Measurements from ENCODE around the gene ARHGAP15.

Gene ARHGAP15

DNA sequence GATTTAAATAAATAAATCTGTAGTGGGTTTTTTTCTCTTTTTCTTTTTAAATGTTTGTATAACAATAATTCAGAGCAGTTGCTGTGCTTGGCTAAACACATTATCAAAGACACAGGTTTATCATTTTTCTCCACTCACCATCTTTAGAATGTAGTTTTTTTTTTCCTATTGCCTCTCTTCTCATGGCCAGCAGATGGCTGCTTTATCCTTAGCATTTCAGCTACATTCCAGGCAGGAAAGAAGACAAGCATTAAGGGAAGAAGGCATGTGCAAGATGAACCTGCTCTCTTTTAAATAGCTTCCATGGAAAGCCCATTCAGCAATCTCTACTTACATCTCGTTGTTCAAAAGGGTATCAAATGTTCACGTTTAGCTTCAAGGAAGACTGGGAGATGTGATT is 42.6 kb downstream of the ARHGAP15 start:
- DNase-seq (ENCODE audit: low read depth): no peak

DNA sequence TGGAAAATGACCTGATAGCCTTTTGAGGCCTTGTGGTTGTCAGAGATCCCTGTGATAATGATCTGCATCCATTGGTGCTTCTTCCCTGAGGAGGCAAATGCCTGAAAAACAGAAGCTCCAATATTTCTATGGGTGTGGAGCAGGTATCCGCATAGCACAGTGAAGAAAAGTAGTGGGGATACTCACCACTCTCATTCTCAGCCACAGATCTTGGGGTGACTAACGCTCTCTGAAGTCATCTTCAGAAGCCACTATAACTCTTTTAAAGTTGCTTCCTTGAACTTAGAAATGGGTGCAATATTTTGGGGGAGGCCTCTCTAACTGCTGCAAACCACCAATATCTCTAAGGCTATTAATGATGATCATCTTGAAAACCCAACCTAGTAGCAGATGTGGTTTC is 46.2 kb downstream of the ARHGAP15 start:
- DNase-seq (ENCODE audit: low read depth): peak; percentile 16

DNA sequence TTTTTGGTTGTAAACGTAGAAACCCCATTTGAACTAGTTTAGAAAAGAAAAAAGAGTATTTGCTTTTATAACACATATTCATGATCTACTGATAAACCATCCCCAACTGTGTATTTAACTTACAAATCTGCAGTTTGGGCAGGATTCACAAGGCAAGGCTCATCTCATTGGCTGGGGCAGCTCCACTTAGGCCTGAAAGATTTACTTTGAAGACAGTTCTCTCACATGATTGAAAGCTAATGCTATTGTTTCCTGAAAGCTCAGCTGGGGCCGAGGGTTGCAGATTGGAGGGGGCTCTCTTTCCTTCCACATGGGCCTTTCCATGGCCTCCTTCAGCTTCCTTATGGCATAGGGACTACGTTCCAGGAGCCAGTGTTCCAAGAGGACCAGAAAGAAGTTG is 47.4 kb downstream of the ARHGAP15 start:
- no peak for DNase-seq (ENCODE audit: low read depth)

DNA sequence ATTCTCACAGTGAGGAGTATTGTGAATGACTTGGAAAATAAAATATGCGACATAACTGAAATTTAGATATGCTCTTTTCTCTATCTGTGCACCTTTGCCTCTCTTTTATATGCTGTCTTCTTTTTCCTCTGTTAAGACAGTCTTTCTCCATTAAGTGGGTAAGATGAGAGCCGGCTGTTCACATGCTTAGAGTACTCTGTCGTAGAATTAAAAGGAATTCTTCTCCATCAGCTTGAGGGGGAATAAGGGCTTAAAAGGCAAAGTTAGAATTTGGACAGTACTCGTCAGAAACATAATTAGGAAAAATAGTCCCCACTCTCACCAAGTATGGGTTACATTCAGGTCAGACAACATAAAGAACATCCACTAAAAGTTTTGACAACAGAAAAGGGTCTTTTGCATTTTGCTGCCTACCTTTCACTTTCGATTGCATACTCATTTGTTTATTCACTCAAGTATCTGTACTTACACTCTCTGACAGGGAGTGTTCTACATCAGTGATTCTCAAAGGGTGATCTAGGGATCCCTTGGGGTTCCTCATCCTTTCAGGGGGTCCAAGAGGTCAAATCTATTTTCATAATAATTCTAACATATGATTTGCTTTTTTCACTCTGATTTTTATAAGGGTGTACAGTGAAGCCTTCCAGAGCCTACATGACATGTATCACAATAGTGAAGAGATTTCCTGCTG is 48.0 kb downstream of the ARHGAP15 start:
- DNase-seq (ENCODE audit: low read depth): no peak

DNA sequence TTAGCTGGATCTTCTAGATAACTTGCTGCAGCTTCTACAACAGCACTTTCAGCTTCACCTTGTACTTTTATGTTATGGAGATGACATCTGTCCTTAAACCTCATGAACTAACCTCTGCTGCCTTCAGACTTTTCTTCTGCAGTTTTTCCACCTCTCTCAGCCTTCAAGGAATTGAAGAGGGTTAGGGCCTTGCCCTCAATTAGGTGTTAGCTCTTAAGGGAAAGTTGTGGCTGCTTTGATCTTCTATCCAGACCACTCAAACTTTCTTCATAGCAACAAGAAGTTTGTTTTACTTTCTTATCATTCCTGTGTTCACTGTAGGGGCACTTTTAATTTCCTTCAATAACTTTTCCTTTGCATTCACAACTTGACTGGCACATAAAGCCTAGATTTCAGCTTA is 52.3 kb downstream of the ARHGAP15 start:
- DNase-seq (ENCODE audit: low read depth): no peak

DNA sequence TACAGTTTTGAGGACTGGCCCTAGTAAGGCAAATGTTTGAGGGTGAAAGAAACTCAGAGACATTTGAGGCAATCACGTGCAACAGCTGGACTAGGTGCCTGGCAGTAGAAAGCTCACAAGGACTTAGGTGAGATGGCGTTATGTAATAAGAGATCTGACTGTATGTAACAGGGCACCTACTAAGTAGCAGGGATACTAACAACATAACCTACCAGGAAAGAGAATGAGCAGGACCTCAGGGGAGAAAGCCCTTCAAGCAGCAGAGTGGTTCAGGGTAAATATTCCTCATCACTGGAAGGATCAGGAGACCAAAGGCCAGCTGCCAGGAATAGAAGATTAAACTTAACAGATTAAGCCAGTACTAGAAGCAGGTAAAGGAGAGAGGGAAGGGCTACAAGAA is 53.4 kb downstream of the ARHGAP15 start:
- no peak for DNase-seq (ENCODE audit: low read depth)

DNA sequence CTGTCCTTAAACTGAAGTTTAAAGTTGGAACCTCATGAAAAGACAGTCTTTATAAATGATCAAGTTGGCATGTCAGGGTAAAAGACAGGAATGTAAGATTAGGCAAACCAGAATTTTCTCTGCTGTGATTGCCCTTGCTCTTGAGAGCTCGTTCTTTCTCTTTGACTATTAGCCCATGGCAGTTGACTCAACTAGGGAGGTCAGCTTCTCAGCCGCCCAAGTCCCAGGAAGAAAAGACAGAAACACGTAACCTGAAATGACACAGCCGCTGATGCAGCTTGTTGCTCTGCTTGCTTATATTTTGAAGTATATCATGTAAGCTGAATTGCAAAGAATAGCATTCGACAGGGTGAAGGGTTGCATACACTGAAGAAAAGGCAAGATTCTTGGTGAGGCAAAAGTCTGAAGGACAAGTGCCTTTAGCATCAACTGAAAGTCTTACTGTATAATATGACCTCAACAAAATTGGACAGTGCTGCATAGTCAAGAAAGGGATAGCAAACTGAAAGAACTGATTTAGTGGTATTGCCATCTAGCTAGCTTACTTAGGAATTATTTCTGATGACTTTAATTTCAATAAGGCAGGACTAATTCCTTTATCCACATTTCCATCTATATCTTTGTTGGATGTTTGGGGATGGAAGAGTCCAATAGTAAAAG is 54.7 kb downstream of the ARHGAP15 start:
- no peak for DNase-seq (ENCODE audit: low read depth)

DNA sequence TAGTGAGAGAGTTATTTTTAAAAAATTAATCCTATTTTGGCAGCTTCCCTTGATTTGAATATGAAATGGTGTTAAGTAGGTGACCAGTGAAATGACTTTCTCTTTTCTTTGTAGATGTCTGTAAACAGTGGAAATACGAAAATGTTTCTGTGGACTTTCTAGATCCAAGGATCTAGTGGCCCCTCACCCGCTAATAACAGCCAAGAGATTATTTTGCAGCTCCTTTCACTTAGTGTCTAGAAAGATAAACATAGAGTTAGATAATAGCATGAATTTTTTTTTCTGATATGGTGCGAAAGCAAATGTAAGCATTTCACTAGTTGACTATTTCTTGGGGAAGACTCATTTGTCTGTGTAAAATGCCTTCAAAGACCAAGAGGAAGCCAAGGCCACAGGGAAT is 57.7 kb downstream of the ARHGAP15 start:
- no peak for DNase-seq (ENCODE audit: low read depth)

DNA sequence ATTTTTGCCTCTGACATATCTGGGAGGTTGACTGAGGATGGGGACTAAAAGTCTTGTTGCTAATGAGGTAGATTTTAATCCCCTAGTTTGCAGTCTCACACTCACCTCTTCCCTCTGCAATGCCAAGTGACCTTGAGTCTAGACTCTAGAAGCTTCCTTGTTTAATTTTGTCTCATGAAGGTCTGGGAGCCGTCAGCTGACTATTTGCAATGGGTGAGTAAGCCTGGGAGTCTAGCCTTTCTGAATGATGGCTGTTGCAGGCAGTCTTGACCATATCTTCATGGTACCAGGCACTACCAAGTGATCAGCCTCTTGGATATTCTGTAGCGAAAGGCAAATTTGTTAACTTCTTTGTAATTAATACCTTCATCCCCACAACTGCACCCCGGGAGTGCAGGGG is 61.2 kb downstream of the ARHGAP15 start:
- DNase-seq (ENCODE audit: low read depth): no peak

DNA sequence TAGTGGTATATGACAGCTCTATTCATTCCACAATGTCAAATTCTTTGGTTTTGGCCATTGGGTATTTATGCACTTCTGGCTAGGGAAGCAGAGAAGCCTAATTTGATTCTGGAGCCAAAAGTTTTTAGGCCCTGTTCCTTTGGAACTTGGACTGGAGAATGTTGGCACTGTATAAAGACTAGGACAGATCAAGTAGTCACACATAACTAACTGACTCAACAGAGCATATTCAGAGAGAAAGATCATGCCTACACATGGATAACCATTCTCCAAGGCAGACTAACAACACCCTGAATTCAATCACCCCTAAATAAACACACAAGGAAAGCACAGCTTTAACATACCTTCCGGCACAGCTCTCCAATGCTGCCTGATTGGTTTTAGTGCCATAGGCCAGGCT is 62.9 kb downstream of the ARHGAP15 start:
- no peak for DNase-seq (ENCODE audit: low read depth)

DNA sequence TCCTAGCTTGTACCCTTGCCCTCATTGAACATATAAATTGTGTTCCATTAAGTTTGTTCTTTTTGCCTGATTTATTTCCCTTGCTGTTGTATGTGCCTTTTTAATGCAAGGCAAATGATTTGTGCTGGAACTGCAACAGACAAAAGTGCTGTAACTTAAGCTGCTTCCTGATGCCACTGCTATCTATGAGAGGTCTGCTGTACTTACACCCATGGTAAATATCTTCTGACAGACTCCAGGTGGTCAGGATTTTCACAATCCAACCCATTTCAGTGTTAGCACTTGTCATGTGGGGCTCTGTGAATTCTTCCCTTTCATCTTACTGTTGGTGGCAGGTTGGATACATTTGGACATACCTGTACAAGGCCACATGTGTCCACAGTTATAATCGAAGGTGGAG is 63.5 kb downstream of the ARHGAP15 start:
- no peak for DNase-seq (ENCODE audit: low read depth)

DNA sequence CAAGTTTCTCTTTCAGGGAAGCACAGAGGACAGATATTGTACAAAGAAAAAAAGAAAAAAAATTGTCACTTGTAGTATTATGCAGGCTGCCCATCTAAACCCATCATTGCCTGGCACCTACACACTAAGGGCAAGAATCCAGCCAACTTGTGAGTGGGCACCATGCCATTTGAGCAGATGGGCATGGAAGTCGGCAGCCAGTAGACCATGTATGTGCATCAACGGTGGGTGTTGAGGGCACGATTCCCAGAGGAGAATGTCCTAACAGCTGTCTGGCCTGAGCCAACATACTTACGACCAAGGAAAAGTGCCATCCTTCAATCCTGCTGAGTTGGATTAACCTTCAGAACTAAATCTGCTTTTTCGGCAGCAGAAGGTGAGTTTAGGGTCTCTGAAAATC is 63.9 kb downstream of the ARHGAP15 start:
- no peak for DNase-seq (ENCODE audit: low read depth)

DNA sequence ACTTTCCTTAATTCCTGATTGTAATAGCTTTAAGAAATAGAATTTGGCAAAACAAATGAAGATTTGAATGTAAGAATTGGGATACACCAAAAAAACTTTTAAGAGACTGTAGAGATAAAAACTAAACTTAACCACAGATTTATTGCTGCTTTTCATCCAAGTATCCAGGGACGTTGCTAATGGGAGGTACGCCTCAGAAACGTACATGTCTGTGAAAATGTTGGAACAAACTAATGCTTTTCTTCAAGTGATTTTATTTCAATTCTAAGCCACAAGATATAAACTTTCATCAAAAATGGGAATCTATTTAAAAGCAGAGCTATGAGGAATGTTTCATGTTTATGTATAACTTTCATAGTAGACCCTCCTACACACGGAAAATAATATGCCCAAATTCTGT is 66.3 kb downstream of the ARHGAP15 start:
- DNase-seq (ENCODE audit: low read depth): no peak

DNA sequence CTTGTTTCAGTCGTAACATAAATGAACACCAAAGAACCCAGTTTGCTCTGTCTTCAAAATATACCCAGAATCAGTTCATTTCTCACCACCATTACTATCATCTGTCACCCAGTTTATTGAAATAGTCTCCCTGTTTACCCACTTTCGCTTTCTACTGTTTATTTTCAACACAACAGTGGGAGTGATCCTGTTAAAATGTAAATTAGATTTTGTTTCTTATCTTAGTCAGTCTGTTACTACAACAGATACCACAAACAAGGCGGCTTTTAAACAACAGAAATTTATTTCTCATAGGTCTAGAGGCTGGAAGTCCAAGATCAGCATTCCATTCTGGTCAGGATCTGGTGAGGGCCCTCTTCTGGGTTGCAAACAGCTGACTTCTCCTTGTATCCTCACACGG is 74.8 kb downstream of the ARHGAP15 start:
- DNase-seq (ENCODE audit: low read depth): no peak

DNA sequence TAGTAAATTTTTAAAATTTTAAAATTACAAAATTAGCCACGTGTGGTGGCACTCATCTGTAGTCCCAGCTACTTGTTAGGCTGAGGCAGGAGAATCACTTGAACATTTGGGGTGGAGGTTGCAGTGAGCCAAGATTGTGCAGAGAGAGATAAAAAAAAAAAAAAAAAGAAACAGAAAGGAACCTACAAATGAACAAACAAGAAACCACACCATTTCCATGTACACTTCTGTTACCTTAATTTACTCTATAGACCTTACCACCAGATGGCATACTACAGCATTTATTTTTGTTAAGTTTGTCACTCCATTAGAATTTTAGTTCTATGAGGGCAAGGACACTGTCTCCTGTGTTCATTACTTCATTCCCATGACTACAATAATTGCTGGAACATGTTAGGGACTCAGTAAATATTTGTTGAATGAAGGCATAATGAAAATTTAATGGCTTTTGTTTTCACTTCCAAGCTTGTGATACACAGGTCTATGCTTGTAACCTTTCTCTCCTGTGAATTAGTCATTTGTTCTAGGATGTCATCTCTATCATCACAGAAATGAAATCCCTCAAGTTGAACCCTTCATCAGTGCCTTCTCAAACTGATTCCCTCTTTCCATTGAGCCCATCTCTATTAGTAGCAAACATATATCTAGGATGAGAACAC is 76.0 kb downstream of the ARHGAP15 start:
- DNase-seq (ENCODE audit: low read depth): no peak

DNA sequence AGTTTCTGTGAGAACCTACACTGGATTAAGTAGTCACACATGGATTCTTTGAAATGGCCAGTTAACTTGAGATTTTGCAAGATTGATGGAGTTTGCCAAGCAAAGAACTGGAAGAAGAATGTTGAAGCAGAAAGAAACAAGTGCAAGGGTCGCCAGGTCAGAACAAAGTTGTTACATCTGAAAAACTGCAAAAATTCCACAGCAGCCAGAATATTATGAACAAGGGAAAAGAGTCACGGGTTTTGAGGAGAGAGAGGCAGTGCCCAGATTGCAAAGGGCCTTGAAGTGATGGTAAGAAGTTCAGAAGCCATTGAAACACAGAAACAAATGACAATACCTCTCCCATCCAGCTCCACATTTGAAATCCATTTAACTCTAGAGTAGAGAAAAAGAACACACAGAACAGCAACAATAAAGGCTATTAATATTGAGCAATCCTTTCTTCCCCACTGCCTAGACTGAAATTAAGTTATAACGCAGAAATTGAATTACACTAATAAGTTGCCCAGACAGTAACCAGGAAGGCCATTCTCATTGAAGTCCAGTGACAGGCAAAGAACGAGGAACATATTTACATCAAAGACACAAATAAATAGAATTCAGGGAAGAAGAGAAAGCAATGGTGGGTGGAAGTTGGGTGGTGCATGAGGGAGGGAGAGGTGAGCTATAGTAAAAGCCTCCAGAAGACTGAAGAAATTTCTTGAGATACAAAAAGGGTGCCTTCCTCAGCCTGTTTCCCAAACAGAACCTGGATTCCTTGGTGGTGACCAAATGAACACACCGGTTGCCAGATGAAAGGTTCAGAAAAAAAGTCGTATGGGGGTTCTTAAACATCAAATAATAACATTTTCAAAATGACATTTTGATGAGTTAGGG is 80.6 kb downstream of the ARHGAP15 start:
- DNase-seq (ENCODE audit: low read depth): no peak

DNA sequence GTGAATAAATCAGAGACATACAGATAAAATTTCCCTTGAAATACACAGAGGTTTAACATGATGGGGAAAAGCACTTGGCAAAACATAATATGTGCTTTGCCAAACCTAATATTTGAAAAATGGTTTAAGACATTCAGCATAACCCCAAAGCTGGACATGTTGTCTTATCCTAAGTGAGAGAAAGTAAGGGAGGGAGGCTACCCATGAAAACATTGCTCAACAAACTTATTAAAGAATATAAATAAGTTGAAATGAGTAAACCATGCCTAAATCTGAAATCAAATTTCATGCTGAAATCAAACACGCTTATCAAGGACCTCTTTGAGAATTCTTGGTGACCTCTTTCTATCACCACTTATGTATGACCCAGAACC is 81.2 kb downstream of the ARHGAP15 start:
- DNase-seq (ENCODE audit: low read depth): no peak

DNA sequence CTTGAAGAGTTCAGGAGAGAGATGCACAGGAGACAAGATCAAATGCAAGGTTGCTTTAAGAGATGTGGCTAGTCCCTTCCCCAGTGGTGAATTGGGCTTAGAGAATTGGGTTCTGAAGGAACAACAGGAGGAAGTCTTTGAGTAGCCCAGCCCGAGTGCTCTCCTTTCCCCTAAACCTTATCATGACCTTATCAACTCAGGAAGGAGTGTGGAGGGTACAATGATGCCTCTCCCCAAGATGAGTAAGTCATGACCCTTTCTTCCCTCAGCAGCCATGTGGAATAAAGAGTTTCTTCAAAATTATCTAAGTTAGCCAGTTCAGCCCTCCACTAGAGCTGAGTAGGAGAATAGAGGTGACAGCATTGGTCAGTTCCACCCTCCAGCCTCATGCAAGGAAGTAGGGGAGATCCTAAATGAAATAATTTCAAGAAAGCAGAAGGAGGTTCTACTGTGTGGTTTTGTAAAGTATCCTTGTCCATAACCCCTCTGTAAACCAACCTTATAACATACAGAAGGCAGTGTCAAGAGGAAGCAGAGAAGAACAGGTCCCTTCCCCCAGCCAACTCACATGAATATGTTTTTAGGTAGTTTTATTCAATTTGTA is 88.4 kb downstream of the ARHGAP15 start:
- DNase-seq (ENCODE audit: low read depth): no peak

DNA sequence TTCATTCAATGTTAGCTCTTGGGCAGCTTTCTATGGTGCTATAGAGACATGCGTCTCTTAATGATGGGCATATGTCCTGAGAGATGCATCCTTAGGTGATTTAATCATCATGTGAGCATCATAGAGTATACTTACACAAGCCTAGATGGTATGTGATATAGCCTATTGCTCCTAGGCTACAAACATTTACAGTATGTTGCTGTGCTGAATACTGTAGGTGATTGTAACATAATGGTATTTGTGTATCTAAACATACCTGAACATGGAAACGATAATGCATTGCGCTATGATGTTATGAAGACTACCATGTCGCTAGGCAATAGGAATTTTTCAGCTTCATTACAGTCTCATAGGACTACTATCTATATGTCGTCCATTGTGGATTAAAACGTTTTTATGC is 89.4 kb downstream of the ARHGAP15 start:
- DNase-seq (ENCODE audit: low read depth): no peak

DNA sequence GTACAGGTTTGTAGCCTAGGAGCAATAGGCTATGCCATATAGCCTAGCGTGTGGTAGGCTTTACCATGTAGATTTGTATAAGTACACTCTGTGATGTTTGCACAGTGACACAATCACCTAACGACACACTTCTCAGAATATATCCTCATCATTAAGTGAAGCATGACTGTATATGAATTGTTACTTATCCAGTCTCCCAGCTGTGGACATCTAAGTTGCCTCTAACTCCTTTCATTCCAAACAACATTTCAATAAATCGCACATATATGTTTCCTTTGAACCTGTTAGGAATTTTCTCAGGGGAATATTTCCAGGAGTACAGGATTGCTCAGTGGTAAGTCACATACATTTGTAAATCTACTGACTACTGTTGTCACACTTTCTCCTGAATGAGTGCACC is 90.0 kb downstream of the ARHGAP15 start:
- DNase-seq (ENCODE audit: low read depth): no peak

DNA sequence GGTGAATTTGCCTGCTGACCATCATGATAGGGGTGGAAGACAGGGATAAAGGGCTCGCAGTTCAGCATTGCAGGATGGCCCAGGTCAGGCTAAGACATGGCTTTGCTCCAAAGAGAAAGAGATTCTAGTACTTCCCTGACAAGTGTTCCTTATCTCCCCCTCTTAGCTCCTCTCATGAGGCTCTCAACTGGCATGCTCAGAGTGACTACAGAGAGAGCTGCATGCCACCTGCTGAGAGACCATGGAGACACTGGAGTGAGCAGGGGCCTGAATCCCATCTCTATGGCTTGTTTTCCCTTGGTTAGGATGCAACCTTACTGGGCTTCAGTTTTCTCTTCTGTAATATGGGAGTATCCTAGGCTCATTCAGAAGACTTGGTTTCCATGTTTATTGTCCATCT is 94.3 kb downstream of the ARHGAP15 start:
- DNase-seq (ENCODE audit: low read depth): no peak

DNA sequence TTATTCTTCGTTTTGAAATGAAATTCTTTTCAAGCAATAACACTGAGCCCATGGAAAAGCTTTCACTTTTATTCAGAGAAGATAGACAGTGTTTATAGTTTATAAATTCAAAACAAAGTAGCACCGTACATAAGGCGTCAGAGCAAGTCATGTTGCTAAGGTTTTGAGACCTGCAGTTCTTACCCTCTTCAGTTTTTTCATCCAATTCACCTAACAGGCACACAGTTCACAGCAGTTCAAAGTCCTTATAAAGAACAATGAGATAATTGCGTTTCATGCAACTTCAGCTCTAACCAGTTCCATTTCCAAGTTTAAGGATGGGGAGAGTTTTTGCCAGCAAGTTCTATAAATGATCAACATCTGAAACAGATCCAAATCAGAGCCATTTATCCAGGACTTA is 96.7 kb downstream of the ARHGAP15 start:
- DNase-seq (ENCODE audit: low read depth): no peak
